Stimulated activated CD8-positive, alpha-beta memory T cell treated with anti-CD3 and anti-CD28 coated beads, Interleukin-7, amount 100 ng/mL, for 1 hour (primary cell): ENCODE results near the gene ITPK1.

Experiments used
- DNase-seq, 2 donors: peaks; one replicate each; pipeline ENCODE4 v3.0.0-alpha.2; 2020; ENCODE audit warnings: low read depth in 2 of 2

The ITPK1 gene

DNA sequence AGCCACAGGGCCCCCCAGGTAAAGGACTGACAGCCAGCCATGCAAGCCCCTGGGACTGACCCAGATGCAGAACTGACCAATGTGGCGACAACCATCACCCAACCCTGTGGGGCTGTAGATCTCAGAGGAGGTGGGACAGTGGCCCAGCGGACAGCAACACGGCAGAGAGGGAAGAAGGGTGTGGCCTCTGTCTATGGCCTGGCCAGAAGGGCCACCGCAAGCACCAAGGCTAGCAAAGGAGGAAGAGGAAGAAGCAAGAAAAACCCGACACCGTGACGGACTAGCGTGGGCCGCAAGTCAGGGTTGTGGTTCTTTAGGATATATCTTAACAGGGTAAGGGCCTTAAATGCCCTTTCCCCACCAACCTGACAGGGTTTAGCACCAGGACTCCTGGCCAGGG is 71.2 kb downstream of the ITPK1 start:
- DNase-seq, result no peak

DNA sequence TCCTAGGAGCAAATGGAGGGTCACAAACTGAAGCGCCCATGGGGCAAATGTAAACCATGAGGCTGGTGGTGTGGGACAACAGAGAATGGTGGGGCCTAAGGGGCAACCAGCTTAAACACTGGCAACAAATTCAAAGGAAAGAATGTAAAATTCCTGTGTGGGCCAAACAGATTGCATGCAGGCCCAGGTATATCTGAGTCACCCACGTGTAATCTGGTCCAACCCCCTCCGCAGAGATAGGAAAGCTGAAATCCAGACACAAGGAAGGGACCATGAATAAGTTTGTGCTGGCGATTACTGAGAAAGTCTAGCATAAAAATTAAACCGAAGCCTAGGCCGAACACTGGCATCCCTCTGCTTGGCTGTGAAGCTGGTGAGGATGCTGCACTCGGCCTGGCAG is 71.6 kb downstream of the ITPK1 start:
- DNase-seq, result no peak

DNA sequence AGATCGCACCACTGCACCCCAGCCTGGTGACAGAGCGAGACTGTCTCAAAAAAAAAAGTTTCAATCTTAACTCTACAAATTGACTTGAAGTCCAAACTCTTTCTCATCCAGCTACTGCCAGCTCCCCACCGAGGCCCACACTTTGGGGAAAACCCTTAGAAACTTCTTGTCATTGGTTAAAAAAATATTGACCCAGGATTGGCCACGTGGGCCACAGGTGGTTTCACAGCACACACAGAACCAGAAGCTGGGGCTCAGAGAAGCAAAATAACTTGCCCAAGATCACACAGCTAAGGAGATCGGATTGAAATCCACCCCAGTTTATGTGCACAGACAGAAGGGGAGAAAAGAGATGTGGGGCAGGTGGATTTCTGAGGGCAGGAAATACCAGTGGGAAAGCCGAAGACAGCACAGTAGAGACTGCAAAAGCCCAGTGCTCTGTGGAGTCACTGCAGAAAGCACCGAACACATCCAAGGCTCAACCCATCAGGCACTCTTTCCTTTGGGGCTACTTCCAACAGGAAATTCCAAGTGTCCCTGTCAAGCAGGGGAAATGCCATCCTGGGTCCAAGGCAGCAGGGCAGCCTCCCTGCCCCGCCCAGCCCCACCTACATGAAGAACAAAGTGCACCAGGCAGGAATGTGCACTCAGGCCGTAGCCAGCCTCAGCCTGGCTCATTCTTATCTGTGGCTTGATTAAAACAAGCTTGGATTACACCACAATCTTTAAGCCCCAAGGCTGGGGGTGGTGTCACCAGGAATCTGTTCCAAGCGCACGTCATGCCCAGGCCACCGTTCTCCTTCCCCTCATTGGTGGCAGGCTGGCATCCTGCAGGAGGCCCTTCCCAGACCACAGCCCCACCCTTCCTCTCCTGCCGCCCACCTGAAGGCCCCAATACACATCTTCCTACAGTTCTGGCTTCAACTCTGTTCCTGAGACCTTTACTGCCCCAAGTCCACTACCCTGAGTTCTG is 72.5 kb downstream of the ITPK1 start:
- DNase-seq, result no peak

DNA sequence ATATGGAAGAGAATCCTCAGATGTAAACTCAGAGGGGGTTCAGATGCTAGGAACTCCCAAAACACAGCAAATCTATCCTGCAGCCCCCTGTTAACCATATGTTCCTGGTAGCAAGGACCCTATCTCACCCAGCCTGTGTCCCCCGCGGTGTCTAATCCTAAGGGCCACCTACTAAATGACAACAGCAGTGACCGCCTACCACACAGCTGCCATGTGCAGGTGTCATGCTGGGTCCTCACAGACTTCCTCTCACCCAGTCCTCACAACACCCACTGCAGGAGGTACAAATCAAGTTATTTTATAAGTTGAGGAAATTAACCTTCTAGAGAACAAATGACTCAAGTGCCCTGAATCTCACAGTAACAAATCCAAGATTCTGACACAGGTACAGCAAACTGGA is 73.9 kb downstream of the ITPK1 start:
- no peak for DNase-seq

GRCh38 chr14:93040982-93041381 is 74.7 kb downstream of the ITPK1 start:
- no peak for DNase-seq

GRCh38 chr14:93040443-93040842 is 75.3 kb downstream of the ITPK1 start:
- DNase-seq, result no peak

DNA sequence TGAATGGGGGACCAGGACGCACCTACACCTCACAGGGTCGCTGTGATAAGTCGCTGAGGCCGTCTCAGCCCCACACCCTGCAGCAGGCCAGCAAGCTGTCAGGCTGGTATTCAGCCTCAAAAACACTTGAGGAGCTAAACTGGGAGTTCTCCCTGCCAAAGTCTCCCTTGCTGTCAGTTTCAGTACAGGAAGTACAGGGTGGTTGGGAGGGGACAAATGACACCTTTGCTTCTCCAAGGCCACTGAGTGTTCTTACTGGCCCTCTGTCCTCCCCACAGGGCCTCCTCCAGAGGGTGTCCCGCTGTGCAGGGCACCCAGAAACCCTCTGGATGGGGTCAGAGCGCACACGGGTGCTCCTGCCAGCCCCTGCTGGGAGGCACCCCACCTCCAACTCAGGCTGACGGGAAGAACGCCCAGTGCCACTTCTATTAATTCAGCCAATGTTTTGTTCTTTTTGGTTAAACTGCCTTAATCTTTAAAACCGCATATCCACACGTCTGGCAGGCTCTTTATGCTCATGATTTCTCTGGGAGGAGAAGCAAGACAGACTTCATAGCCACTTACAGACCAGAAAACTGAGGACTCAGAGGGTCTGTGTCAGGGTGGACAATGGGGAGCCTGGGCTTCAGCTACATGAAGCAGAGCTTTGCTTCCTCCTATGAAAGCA is 75.9 kb downstream of the ITPK1 start:
- no peak for DNase-seq

DNA sequence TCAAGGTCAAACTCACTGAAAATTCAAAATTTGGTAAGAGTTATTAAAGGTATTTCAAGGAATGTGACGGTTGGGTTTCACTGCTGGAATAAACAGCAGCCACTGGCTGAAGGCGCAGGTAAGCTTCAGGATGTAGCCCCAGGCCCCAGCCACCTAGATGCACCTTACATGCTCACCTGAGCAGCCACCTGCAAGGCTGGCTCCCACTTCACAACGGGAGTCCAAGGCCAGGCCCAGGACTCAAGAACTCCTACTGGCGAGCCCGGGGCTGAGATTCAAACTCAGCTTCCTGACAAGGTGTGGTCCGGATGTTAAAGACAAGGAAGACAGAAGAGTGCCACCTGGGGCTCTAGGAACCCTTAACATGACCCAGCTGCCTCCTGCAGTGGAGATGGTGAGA is 78.4 kb downstream of the ITPK1 start:
- DNase-seq, result no peak

DNA sequence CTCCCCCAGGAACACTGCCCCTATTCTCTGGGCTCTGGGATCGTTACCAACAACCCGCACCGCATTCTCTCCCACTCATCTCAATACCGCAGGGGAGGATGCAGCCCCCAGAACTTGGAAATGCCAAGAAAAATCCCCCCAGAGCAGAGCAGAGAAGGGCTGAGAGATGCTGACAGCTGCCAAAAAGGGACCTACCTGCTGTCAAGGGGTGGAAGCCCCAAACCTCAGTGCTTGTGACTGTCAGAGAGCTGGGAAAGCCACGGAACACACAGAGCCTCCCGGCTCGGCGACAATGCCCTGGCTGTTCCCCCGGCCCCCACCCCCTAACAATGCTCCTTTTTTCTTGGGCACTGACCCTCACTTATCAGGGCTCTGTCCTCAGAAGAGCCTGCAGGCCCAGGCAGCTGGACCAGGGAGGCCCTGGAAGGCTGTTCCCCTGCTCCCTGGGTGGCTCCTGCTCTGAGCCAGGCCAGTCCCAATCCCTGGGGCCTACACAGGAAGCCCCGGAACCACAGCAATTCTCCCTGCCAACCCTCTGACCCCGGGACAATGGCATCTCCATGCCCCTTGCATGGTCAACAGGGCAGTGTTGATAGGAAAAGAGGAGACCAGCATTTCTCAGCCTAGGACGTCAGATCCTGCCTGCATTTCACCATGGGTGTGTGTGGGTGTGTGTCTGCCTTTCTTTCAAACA is 78.9 kb downstream of the ITPK1 start:
- no peak for DNase-seq

GRCh38 chr14:93035917-93036651 is 79.6 kb downstream of the ITPK1 start:
- DNase-seq, result no peak

DNA sequence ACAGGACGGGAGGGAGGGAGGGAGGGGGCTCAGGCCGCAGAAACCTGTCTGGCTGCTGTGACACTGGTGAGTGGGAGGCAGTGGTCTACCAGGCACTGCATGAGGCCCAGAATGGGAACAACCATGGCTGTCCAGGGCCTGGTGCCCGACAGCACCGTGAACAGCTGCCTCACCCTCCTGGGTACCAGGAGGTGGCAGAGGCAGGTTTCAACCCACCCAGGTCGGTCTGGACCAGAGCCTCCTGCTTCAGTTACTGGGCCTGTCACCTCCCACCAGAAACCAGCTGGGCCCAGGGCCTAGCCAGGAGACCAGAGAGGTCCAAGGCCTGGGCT is 80.2 kb downstream of the ITPK1 start:
- DNase-seq, result no peak

GRCh38 chr14:93034671-93034994 is 81.1 kb downstream of the ITPK1 start:
- DNase-seq, result no peak

GRCh38 chr14:93033983-93034670 is 81.6 kb downstream of the ITPK1 start:
- DNase-seq, result peak; percentile 14 to 26

- no peak for DNase-seq
These were observed 82.4 kb downstream of the ITPK1 start for GRCh38 chr14:93033084-93033982.

DNA sequence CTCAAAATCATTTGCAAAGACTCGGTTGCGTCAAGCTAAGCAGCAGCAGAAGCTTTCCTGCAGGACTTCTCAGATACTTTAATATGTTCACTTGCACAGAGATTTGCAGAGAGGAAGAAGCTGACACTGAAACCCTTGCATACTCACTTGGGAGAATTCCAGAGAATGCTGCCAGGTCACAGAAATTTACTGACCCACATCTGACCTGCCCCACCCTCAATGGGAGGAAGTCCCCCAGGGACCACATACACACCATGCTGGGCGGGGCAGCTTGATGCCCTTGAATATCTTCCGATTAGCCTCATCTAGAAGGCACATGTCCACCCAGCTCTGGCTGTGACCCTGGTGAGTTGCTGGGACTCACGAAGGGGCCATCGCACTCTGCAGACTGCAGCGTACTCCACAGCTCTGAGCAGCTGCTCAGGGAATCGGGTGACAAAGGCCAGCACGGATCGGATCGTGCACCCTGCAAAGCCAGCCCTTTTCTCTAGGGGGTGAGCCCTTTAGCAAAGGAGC is 83.2 kb downstream of the ITPK1 start:
- DNase-seq, result no peak

GRCh38 chr14:93031505-93032315 is 84.0 kb downstream of the ITPK1 start:
- no peak for DNase-seq

GRCh38 chr14:93030761-93031160 is 85.0 kb downstream of the ITPK1 start:
- DNase-seq, result no peak

DNA sequence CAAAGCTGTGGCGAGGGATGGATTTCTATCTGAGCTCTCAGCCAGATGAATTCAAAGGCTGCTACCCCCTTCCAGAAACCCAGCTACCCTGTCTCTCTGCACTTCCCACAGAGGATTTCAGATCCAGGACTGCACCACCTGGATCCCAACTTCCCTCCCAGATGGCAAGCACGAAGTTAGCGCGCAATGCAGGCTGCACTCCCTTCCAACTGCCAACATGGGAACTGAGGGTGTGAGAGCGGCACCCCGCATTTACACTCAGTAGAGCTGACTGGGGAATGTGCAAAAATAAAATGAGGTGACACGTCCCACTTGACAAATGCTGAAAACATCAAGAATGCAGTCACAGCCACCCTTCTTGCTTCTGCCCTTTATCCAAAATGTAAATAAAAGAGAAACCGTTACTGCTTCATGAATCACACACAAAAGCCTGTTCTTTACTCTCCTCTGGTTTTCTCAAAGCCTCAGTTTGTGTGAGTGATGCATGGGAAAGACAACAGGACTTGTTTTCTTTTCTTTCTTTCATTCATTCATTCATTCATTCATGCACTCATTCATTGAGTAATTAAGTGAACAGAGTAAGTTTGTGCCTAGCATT is 85.7 kb downstream of the ITPK1 start:
- DNase-seq, result no peak

- no peak for DNase-seq
These were observed 86.3 kb downstream of the ITPK1 start for GRCh38 chr14:93029417-93029816.
